HG03108 (cell line): ENCODE measurements around the gene GREB1.
"Not testable (repeated sequence)": the region's sequence is repeated elsewhere in the genome, so short reads cannot be mapped to it uniquely, and the experiment has no call there.

Experiments
- ATAC-seq: cut with Tn5 transposase; IDR thresholded peaks from one replicate; pipeline ENCODE4 v1.9.1; 2021; ENCODE audit warnings: moderate library complexity; ENCODE audit not compliant: unreplicated experiment

The GREB1 gene

DNA sequence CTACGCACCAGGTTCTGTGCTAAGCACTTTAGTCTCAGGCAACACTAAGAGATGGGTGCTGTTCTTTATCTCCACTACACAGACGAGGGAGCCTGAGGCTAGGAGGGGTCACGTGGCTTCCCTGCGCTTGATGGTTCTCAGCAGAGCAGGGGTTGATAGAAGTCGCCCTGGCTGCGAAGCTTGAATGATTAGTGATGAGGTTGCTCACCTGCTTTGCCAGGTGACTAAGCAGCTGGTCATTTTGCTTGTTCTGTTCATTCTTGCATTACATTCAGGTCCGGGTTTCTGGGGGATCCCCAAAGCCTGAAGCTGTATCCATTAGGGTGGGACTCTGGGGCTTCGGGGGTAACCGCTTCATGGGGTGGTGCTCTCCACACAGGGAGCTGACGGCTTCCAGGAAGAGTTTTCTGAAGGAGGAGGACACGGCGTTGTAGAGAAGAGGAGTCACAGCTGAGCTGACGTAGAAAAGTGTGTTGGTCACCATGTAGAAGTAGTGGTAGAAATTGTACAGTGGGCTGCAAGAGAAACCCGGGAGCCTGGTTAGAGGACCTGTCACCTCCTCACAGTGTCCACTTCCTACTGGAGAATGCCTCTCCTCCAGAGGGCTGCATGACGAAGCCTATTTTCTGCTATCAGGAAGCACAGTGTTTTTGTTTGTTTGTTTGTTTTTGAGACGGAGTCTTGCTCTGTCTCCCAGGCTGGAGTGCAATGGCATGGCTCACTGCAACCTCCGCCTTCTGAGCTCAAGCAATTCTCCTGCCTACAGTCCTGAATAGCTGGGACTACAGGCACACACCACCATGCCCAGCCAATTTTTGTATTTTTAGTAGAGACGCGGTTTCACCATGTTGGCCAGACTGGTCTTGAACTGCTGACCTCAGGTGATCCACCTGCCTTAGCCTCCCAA lies 124.6 kb downstream of the GREB1 start:
- ATAC-seq = no peak

DNA sequence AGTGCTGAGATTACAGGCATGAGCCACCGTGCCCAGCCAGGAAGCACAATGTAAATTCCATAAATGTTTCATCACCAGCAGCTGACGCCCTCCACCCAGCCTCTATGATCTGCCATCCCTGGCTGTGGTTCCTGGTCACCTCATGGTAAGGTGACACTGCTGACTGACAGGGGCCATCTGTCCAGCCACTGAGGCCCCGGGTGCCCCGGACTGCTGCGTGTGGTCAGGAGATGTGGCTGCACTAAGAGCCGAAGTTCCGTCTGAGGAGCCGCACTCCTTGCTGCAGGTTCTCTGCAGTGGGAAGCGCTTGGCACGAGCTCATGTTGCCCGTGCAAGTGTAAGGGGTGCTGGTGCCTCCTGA lies 125.2 kb downstream of the GREB1 start:
- no peak for ATAC-seq

DNA sequence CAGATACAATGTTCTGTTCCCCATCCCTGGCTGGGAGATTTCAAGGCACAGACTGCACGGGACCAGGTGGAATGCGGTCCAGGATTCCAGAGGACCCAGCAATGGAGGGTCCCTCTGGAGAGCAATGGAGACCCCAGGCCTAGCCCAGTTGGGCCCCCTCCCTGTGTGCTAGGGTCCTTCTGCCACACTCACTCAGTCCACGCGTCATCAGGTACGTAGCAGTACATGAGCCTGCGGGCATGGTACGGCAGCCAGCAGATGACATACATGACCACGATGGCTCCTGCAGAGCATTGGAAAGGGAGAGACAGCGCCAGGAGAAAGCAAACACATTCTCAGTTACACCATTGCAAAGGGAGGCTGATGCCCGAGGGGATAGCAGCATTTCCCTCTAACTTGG lies 126.0 kb downstream of the GREB1 start:
- ATAC-seq = no peak

DNA sequence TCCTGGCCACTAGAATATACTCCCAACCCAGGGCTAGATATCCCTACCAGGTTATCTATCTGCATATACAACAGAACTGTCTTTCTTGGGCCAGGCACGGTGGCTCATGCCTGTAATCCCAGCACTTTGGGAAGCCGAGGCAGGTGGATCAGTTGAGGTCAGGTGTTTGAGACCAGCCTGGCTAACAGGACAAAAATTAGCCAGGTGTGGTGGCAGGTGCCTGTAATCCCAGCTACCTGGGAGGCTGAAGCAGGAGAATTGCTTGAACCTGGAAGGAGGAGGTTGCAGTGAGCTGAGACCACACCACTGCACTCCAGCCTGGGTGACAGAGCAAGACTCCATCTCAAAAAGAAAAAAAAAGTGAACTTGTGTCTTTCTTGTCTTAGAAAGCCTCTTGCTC lies 126.6 kb downstream of the GREB1 start:
- ATAC-seq = not testable (repeated sequence)

DNA sequence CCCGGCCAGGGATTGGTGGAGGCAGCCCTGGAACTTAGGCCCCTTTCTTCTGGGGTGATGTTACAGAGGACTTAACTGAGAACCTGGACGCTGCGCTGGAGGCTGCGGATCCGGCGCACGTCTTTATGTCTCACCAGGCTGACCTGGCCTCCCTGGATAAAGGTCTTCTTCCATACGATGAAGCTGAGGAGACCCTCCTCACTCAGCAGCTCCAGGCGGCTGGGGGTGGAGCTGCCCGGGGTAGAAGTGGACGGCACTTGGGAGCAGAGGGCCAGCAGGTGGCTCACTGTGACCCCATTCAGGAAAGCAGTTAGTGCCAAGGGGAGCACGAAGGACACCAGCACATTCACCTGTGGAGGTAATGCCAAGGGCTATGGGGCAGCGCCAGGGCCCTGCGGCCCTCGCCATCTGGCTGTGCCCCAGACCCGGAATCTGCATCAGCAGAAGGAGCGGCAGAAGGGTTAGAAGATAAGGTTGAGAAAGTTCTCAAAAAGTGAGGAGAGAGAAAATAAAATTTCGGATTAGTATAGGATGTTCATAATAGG lies 128.1 kb downstream of the GREB1 start:
- ATAC-seq = no peak

DNA sequence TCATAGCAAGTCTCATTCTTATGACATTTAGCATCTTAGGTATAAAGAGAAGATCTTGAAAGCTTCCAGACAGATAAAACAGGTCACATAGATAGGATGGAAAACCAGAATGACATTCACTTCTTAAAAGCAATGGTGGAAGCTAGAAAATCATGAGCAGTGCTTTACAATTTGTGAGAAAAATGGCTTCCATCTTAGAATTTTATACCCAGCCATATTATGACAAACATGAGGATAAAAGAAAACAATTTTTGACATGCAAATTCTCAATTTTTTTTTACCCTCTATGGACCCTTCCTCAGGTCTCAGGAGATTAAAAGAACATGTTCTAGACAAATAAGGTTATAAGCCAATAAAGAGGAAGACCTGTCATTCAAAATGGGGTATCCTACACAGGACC lies 129.0 kb downstream of the GREB1 start:
- ATAC-seq = no peak

DNA sequence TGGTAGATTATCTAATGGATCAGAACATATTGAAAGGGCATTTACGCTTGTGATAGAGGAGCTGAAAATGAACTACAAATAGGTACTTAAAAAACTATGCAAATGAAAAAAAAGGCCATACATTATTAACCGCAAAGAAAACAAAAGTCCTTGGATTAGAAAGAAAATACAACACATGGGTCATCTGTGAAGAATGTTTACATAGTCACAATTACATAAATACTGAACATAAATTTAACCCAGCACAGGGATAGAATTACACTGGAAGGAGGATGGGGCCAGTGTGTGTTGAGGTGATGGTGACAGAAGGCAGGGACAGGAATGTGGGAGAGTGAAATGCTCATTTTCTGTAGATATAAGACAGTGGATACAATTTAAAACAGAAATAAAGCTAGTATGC lies 129.6 kb downstream of the GREB1 start:
- ATAC-seq = no peak

DNA sequence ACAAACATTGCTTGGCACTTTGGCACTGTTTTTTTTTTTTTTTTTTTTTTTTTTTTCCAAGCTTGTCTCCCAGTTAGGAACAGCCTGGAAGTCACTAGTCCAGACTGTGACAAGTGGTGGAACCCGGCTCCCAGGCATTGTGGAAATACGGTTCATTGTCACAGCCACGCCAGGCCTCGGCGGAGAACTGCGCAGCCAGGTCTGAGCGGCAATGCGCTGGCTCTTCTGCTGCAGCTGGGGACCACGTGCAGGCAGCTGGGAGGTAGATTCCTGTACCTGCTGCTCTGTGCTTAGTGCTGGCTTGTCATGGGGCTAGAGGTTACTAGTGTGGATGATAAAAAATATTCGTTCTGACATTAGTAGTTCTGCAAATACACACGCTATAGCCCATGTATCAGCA lies 131.2 kb downstream of the GREB1 start:
- no peak for ATAC-seq

DNA sequence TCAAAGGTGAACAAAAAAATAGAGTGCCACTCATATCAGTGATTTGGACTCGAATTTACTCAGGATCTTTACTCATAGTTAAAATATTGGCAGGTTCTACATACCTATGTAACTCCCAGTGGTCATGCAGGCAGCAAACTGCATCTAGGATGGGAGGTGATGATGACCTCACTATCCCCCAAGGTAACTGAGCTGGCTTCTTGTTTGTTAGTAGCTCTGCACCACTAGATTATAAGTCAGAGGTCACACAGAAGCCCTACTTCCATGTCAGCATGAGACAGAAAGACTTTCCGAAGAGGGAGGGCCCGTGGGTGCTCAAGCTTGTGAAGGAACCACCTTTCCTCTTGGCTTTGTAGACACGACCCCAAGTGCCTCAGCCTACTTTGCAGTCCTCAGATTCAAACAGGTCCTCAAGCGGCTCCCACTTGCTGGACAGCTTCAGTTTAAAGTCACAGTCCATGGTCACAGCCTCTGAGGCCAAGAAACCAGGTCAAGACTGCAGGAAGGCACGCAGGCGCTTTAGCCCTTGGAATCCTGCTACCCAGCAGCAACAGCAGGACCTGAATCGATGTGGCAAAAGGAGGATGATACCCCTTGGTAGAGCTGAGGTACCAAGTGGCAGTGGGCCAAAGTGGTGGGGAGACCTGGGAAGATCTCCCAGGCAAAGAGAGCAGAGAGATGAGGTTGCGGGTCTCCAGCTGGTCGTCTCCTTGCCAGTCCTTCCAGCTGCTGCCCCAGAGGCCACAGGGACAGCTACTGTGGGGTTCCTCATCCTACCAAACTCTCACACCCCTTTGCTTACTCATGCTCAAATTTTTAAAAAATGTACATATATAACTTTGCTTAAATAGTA lies 131.9 kb downstream of the GREB1 start:
- no peak for ATAC-seq

DNA sequence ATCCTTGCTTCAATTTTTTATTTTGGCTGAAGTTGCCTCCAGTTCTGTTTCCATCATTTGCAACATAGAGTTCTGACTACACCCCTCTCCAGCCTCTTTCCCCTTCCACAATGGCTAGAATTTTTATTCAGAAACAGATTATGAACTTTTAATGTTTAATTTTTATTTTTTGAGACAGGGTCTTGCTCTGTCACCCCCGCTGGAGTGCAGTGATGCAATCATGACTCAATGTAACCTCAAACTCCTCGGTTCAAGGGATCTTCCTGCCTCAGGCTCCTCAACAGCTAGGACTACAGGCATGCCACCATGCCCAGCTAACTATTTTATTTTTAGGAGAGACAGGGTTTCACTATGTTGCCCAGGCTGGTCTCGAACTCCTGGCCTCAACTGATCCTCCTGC lies 133.3 kb downstream of the GREB1 start:
- ATAC-seq = no peak

DNA sequence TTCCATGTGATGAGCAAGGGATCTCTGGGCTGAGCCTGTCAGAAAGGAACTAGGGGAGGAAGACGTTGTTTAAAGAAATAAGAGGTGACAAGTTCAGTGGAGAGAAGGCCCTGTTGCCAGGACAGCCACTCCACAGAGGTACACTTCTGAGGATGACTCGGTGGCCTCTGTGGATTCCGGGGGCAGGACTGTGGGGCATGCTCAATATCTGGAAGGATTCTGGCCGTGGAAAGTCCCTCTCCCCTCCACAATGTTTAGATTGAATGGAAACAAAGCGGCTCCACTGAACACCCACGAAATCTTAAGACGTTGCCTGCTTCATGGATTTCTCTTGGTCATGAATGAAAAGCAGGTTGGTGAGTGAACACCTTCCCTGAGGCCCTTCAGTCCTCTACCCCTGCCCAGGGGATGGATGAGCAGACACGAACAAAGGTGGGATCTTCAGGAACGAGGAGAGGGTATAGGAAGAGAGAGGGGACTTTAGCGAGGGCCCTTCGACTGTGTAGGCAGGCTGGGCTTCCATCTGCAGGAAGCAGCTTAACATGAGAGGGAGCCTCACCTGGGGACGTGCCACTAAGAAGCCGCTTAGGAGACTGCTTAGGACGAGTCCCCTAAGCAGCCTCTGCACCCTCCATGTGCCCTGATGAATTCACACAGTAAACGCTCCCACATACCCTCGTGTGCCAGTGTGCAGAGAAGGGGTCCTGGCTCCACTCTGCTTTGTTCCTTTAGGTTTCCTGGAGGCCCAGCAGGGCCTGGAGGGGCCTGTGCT lies 134.2 kb downstream of the GREB1 start:
- ATAC-seq = no peak

DNA sequence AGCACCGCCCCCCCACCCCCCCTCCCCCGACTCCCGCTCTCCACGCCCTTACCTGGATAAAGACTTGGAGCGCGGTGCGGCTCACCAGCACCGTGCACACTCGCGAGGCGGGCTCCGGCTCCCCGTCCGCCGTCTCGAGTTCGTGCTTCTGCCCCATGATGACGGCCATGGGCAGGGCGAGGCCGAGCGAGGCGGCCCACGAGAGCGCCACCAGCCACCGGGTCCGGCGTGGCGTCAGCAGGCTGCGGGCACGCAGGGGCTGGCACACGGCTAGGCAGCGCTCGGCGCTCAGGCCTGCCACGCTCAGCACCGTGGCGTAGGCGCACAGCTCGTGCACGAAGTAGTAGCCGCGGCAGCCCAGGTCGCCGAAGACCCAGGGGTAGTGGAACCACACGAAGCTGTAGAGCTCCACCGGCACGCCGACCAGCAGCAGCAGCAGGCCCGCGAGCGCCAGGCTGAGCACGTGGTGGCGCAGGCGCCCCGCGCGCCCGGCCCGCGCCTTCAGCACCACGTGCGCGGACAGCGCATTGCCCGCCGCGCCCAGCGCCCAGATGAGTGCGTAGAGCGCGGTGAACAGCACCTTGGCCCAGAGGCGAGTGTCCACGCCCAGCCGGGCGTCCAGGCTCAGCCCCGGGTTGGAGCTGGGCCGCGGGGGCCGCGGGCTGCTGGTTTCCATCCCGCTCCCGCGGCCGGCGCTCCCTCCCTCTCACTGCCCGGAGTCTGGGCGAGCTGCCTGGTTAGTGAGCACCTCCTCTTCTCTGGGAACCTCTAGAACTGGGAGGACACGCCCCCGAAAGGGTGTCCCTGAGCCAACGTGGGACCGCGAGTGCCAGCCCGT lies 135.8 kb downstream of the GREB1 start, which contains the start of gene NTSR2:
NTSR2 (minus strand) TSS at position 742 of the 838 bp plus-strand sequence; CDS start at position 676, 66 bp downstream.
- no peak for ATAC-seq

DNA sequence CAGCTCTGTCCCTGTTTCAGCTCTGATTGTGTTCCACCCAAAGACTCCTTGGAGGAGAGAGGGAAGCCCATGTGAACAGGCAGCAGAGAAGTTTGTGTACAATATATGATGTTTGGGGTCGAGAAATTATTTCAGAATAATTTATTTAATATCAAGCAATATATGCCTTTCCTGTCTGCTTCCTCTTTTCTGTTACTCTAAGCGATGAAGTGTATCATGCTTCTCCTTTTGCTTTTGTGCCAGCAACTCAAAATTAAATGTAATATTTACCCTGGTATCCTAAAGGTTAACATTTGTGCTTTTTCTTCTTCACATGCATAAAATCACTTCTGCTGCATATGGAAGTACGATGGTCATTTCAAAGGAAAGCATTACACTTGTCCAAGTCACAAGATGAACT lies 138.6 kb downstream of the GREB1 start:
- no peak for ATAC-seq

DNA sequence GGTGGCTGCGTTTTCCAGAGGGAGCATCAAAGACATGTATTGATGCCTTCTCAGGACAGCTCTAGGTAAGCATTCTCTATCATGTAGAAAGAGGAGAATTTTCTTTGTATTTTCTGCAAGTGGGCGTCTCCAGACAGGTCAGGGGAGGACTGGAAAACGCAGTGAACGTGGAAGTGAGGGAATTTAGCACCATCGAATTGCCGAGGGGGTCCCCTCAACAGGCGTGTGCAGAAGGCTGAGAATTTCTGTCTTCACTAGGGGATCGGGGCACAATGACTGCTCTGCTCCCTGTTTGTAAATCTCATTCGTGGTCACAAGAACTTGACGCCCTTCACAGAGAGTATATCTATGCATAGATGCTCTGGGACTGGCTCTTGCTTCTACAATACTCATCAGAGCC lies 141.1 kb downstream of the GREB1 start:
- no peak for ATAC-seq

DNA sequence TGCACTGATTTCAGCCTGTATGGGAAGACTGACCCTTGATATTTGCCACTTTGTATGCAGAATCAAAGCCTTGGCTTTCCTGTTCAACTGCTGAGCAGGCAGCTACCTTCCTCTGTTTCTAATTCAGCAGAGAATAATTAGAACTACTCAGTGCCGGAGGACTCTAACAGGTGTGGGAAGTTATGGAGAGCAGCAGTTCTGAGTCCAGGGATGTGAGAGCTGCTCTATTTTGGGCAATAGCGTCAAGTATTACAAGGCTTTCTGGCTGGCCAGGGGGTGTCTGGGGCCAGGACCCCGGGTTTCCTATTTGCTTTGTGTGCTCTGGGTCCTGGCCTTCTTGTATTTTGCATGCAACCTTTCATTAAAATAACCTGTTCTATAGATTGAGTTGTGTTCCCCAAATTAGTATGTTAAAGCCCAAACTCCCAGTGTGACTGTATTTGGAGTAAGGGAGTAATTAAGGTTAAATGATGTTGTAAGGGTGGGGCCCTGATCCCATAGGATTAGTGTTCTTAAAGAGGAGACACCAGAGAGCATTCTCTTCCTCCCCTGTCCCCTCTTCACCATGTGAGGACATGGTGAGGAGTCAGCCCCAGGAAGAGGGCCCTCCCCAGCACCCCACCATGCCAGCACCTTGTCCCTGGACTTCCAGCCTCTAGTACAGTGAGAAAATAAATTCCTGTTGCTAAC lies 141.7 kb downstream of the GREB1 start:
- no peak for ATAC-seq

DNA sequence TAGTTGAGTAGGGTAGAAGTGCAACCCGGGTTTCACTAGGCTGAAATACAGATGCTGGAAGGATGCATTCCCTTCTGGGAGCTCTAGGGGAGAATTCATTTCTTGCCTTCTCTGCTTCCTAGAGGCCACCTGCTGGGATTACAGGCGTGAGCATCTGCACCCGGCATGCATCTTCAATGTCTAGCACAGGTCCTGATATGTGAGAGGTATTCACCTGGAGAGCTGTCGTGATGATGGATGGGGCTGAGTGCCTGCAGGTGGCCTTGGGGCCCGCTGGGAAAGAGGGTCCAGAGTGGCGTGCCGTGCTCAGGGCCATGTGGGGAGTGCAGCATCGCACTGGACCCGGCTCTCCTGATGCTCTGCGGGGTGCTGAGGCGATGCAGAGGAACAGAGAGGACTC lies 142.8 kb downstream of the GREB1 start:
- no peak for ATAC-seq

DNA sequence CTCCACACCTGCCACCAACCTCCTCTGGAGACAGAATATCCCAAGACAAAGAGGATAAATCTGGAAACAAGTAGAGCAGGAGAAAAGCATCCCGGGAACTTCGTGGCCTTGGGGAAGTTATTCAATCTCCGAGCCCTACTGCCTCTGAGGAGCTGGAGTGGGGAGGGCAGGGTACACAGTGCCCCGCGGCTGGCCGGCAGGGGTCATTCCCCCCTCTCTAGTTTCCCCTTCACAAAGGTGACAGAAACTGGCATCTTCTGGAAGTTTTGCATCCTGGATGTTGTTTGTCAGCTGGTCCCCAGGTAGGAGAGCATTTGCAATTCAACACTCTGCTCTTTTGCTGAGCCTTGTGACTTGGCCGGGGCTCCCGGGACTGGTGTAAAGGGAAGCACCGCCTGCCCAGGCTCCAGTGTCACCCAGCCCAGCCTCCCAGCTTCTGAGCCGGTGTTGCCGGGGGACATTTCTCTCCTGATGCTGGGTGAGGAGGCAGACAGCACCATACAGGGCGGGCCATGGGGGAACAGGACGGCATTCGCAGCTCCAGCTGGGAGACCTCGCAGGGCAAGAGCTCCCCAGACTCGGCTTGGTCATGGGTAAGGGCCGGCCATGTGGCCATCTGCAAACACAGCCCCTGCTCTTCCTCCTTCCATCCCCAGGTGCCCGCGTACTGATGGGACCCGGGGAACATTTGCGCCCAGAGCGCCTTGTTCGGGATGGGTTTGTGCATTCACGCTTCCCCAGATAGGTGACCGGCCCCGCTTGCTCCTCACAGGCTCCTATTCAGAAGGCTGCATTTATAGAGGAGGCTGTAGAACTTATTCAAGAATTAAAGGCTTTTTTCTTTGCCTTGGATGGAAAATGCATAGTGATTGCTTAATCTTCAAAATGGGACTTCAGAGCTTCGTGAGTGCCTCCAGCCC lies 143.6 kb downstream of the GREB1 start:
- no peak for ATAC-seq

DNA sequence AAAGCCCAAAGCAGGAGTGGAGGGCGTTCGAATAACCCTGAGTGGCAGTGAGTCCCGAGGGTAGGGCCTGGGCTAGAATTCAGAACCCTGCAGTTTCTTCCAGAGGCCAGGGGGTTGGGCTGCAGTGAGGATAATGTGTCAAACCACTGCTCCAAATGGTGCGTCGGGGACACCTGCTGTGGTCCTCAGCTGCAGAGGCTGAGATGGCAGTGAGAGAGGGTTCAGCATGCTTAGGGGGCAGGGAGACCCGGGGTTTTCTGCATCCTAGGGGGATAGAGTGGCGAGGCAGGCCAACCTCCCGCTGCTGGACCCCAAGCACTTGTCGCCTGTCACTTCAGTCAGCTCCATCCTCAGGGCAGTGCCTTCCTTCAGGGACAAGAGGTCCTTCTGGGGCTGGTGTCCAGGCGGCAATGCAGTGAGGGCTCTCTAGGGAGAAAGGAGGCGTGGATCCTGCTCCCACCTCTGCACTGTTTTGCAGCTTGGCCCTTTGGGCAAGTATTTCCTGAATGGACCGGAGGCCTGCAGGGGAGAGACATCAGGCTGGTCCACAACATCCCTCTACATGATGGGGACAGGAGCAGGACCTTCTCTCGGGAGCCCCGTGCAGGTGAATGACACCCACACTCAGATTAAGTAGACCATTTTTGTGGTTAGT lies 144.6 kb downstream of the GREB1 start:
- no peak for ATAC-seq
